GM12878 (cell line): Measurements from ENCODE around the gene IL11. TPM values are rescaled to one million over a fixed set of nuclear protein-coding genes. Genes with fewer than 3 reads are reported as not detected.

Source experiments
- ATAC-seq: fragments of 200-7000 bp; cut with Tn5 transposase; 3 replicates; pipeline ENCODE4 v1.9.1; 2020; ENCODE audit warnings: mild to moderate bottlenecking, moderate library complexity
- BruUV-seq: library from RNA; stranded (reverse); fragments of 400-500 nt; replicated peaks from 2 replicates; lab custom pipeline; 2021; lab: Mats Ljungman, UMichigan
- CTCF ChIA-PET: fragments of 300-600 bp; sonication (Branson Sonifier 250); formaldehyde crosslinking; extraction: SDS; loops from one replicate; lab custom pipeline; 2021; ENCODE audit warnings: inconsistent platforms; lab: Yijun Ruan, JAX
- POLR2A ChIA-PET: fragments of 350-600 bp; formaldehyde crosslinking; extraction: SDS; loops from one replicate; lab custom pipeline; 2021; ENCODE audit warnings: inconsistent platforms; lab: Charles Lee
- RAD21 ChIA-PET: fragments of 300-600 bp; sonication (Branson Sonifier 250); formaldehyde crosslinking; loops from one replicate; lab custom pipeline; 2023; ENCODE audit warnings: antibody characterized with exemption; ENCODE audit not compliant: unreplicated experiment; lab: Charles Lee
- SMC1A ChIA-PET: fragments of 300-600 bp; sonication (Branson Sonifier 250); formaldehyde crosslinking; loops from one replicate; lab custom pipeline; 2023; ENCODE audit not compliant: unreplicated experiment, uncharacterized antibody; lab: Charles Lee
- DNase-seq: peaks from one replicate; pipeline ENCODE4 v3.0.0-alpha.2; 2011; ENCODE audit warnings: low read depth, low spot score
- FAIRE-seq: peaks from 3 replicates; lab custom pipeline; 2011; peaks lifted over from hg19 to GRCh38; lab: Jason Lieb, UNC
- H2AFZ ChIP-seq: 2 replicates; pipeline ENCODE4 v1.6.0; 2011; ENCODE audit warnings: low read depth, low read length, control low read depth; ENCODE audit not compliant: control insufficient read depth
- H3K27ac ChIP-seq: 2 replicates; pipeline ENCODE4 v1.5.1; 2011; ENCODE audit warnings: control low read depth; ENCODE audit not compliant: control insufficient read depth, insufficient read depth
- H3K27me3 ChIP-seq, 2 experiments: replicated peaks in 1 of 2; 2 replicates each; pipeline versions ENCODE4 v1.6.0 to v1.6.1; 2011; ENCODE audit warnings: low read length in 1 of 2; ENCODE audit not compliant: control insufficient read depth in 2 of 2, insufficient read depth in 2 of 2
- H3K36me3 ChIP-seq, 2 experiments: 2 replicates each; pipeline ENCODE4 v1.5.1; 2011; ENCODE audit warnings: low read length in 1 of 2; ENCODE audit not compliant: control insufficient read depth in 2 of 2, insufficient read depth in 2 of 2
- H3K4me1 ChIP-seq: 2 replicates; pipeline ENCODE4 v1.6.1; 2011; ENCODE audit warnings: mild to moderate bottlenecking, low read length, moderate library complexity, mixed read lengths; ENCODE audit not compliant: control insufficient read depth, insufficient read depth
- H3K4me2 ChIP-seq: 2 replicates; pipeline ENCODE4 v1.6.0; 2011; ENCODE audit warnings: control low read depth; ENCODE audit not compliant: control insufficient read depth, insufficient read depth
- H3K4me3 ChIP-seq: fragments of 200-600 bp; sonication (generic); 2 replicates; pipeline ENCODE4 v1.5.1; 2016
- H3K79me2 ChIP-seq: 2 replicates; pipeline ENCODE4 v1.6.0; 2011; ENCODE audit warnings: low read length; ENCODE audit not compliant: control insufficient read depth, insufficient read depth
- H3K9ac ChIP-seq: 2 replicates; pipeline ENCODE4 v1.8.0; 2011; ENCODE audit warnings: low read length, control low read depth, mixed read lengths; ENCODE audit not compliant: control insufficient read depth, insufficient read depth
- H3K9me3 ChIP-seq: replicated peaks from 3 replicates; pipeline ENCODE4 v1.5.1; 2011; ENCODE audit warnings: mild to moderate bottlenecking, low read length; ENCODE audit not compliant: control insufficient read depth, insufficient read depth
- H4K20me1 ChIP-seq: 2 replicates; pipeline ENCODE4 v1.6.0; 2011; ENCODE audit not compliant: control insufficient read depth, insufficient read depth
- ASH2L ChIP-seq: fragments of 300-600, 200-600 bp; sonication (generic); IDR thresholded peaks from 2 replicates; pipeline ENCODE4 v1.6.1; 2017; ENCODE audit warnings: low read depth, mild to moderate bottlenecking, borderline replicate concordance
- EGR1 ChIP-seq, 2 experiments: IDR thresholded peaks; 1 replicate in 1 of 2; 2 replicates in 1 of 2; pipeline ENCODE4 v1.6.1; 2011 to 2012; ENCODE audit warnings: low read depth in 2 of 2, low read length in 2 of 2, borderline replicate concordance in 1 of 2, mild to moderate bottlenecking in 1 of 2, moderate library complexity in 1 of 2
- FOXK2 ChIP-seq: fragments of 450-650 bp; IDR thresholded peaks from 2 replicates; pipeline ENCODE4 v1.6.1; 2017; ENCODE audit warnings: mild to moderate bottlenecking, moderate library complexity
- NFIC ChIP-seq: IDR thresholded peaks from 2 replicates; pipeline ENCODE4 v1.6.1; 2012; ENCODE audit warnings: low read depth, mild to moderate bottlenecking, inconsistent platforms, low read length, moderate library complexity
- NFYB ChIP-seq: IDR thresholded peaks from 2 replicates; pipeline ENCODE4 v1.6.1; 2011; ENCODE audit warnings: low read depth, mild to moderate bottlenecking, low read length, improper control_type of control experiment, moderate library complexity; ENCODE audit not compliant: insufficient read depth
- PBX3 ChIP-seq: IDR thresholded peaks from 2 replicates; pipeline ENCODE4 v1.6.1; 2011; ENCODE audit warnings: mild to moderate bottlenecking, low read depth, low read length, moderate library complexity; ENCODE audit not compliant: insufficient replicate concordance
- POLR2A ChIP-seq: IDR thresholded peaks from 2 replicates; pipeline ENCODE4 v1.6.1; 2011; ENCODE audit warnings: low read depth, mild to moderate bottlenecking, low read length
- RELA ChIP-seq: fragments of 450-650 bp; IDR thresholded peaks from 2 replicates; pipeline ENCODE4 v1.8.0; 2014; ENCODE audit warnings: borderline replicate concordance; ENCODE audit not compliant: partially characterized antibody
- RUNX3 ChIP-seq: IDR thresholded peaks from 2 replicates; pipeline ENCODE4 v1.6.1; 2012; ENCODE audit warnings: low read length, inconsistent platforms
- SUPT20H ChIP-seq: IDR thresholded peaks from 2 replicates; pipeline ENCODE4 v1.6.1; 2011; ENCODE audit warnings: low read depth, mild to moderate bottlenecking, low read length, moderate library complexity, borderline replicate concordance; ENCODE audit not compliant: control insufficient read depth
- TCF3 ChIP-seq: IDR thresholded peaks from 2 replicates; pipeline ENCODE4 v1.6.1; 2012; ENCODE audit warnings: low read depth, mild to moderate bottlenecking, low read length, borderline replicate concordance; ENCODE audit not compliant: insufficient read depth
- ZNF687 ChIP-seq: fragments of 450-650 bp; IDR thresholded peaks from 2 replicates; pipeline ENCODE4 v1.6.1; 2017; ENCODE audit warnings: mild to moderate bottlenecking, moderate library complexity
- WGBS: methylation state at CpG from one replicate; pipeline ENCODE4 v1.1.6; 2016; ENCODE audit warnings: low lambda C conversion rate; ENCODE audit not compliant: insufficient replicate concordance, insufficient coverage; ENCODE audit errors: missing lambda C conversion rate; 5-methylcytosine and 5-hydroxymethylcytosine counted together
- in situ Hi-C: fragments of 300-500 bp; cut with MboI; formaldehyde crosslinking; loops from 9 replicates; pipeline ENCODE4 v1.14.3; 2018; ENCODE audit warnings: mixed read lengths
- intact Hi-C: fragments of 100-400 bp; cut with micrococcal nuclease; formaldehyde crosslinking; loops from one replicate; pipeline ENCODE4 v1.14.2; 2022; ENCODE audit not compliant: unreplicated experiment
- polyA plus RNA-seq, 11 experiments: library from polyadenylated mRNA; depleted of rRNA in 4 of 11; unstranded in 6 of 11; stranded (reverse) in 5 of 11; fragments of >200 nt; fragmentation: Nextera tagmentation in 4 of 11; fragmentation: Illumina TruSeq in 1 of 11; extraction: Ambion mirVana in 4 of 11; extraction: Trizol in 1 of 11; gene quantifications; 1 replicate in 1 of 11; 2 replicates in 10 of 11; pipeline versions ENCODE4 v1.2.1 to v1.2.3, GENCODE V29; 2011 to 2016; ENCODE audit warnings: inconsistent platforms in 2 of 11, missing spikeins in 2 of 11, low read depth in 1 of 11
- total RNA-seq, 4 experiments: library from RNA; depleted of rRNA in 3 of 4; stranded (reverse); fragments of >200 nt in 3 of 4; fragmentation: Illumina TruSeq in 1 of 4; extraction: Trizol in 1 of 4; gene quantifications; 2 replicates each; pipeline versions ENCODE4 v1.2.1 to v1.2.3, GENCODE V29; 2013 to 2021
- TF ChIP-seq, protein P1 (sequence below): fragments of 450-650 bp; formaldehyde crosslinking; IDR thresholded peaks from 2 replicates; pipeline ENCODE4 v1.4.0; 2020; ENCODE audit warnings: mild to moderate bottlenecking, moderate library complexity

The IL11 gene
- total and polyA plus RNA-seq, 10 of the 15 experiments (the other 5 are each of a cell fraction or from before 2014, with no cell fraction given), result 0.15 TPM; not detected in 9

GRCh38 chr19:55365964-55366363 lies 4.3 kb downstream of the IL11 start:
- intact Hi-C loops (no loop called here), in situ Hi-C loops (no loop called here)
- Histone ChIP-seq H2AFZ (no peak overlapping the region), H3K9me3 (no peaks in the 10 kb centered on the region), H3K9ac (no peak overlapping the region), H3K4me2 (no peak overlapping the region), H3K4me3 (no peak overlapping the region), H3K27me3 (peaks cover 3 to 10% of the 10 kb centered on the region in 2 experiments), H3K36me3 (no peaks in the 10 kb centered on the region), H4K20me1 (no peaks in the 10 kb centered on the region), H3K79me2 (no peaks in the 10 kb centered on the region), H3K4me1 (no peaks in the 10 kb centered on the region), H3K27ac (no peak overlapping the region)
- TF ChIP-seq SUPT20H, result no peak
- no peak for TF ChIP-seq FOXK2
- no peak for TF ChIP-seq NFYB
- TF ChIP-seq RELA, result no peak
- TF ChIP-seq TCF3, result no peak
- no peak for TF ChIP-seq ASH2L
- TF ChIP-seq POLR2A, result no peak
- no peak for TF ChIP-seq NFIC
- no peak for TF ChIP-seq EGR1 (IDR thresholded peaks at IDR 0.05; ENCODE audit: borderline replicate concordance in 1 of 2, low read depth in 2 of 2, low read length in 2 of 2)
- no peak for TF ChIP-seq ZNF687
- TF ChIP-seq PBX3, result no peak
- TF ChIP-seq, protein P1, sequence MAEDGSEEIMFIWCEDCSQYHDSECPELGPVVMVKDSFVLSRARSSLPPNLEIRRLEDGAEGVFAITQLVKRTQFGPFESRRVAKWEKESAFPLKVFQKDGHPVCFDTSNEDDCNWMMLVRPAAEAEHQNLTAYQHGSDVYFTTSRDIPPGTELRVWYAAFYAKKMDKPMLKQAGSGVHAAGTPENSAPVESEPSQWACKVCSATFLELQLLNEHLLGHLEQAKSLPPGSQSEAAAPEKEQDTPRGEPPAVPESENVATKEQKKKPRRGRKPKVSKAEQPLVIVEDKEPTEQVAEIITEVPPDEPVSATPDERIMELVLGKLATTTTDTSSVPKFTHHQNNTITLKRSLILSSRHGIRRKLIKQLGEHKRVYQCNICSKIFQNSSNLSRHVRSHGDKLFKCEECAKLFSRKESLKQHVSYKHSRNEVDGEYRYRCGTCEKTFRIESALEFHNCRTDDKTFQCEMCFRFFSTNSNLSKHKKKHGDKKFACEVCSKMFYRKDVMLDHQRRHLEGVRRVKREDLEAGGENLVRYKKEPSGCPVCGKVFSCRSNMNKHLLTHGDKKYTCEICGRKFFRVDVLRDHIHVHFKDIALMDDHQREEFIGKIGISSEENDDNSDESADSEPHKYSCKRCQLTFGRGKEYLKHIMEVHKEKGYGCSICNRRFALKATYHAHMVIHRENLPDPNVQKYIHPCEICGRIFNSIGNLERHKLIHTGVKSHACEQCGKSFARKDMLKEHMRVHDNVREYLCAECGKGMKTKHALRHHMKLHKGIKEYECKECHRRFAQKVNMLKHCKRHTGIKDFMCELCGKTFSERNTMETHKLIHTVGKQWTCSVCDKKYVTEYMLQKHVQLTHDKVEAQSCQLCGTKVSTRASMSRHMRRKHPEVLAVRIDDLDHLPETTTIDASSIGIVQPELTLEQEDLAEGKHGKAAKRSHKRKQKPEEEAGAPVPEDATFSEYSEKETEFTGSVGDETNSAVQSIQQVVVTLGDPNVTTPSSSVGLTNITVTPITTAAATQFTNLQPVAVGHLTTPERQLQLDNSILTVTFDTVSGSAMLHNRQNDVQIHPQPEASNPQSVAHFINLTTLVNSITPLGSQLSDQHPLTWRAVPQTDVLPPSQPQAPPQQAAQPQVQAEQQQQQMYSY (CRISPR knock-in tag), result no peak
- TF ChIP-seq RUNX3, result no peak
- ChIA-PET POLR2A (no interaction called here), CTCF (interaction anchor here (1.3 kb wide), 1 partner anchor 138 kb away, joined by 3 read pairs; no protein-coding TSS in a partner anchor), RAD21 (no interaction called here), SMC1A (no interaction called here)
- FAIRE-seq (no peak), ATAC-seq (no peak), DNase-seq (no peak)
- no TSS peak for BruUV-seq
- WGBS, result 59% methylated on average over 11 of the region's 19 CpGs
